Astrocyte of the cerebellum (primary cell): Measurements from ENCODE around the gene ANKRD10.

Source experiments
- DNase-seq: peaks from one replicate; pipeline ENCODE4 v3.0.0-alpha.2; 2011; ENCODE audit warnings: low read depth
- H3K4me3 ChIP-seq: 2 replicates; pipeline ENCODE4 v1.5.1; 2011; ENCODE audit warnings: mild to moderate bottlenecking, low read depth, low read length, moderate library complexity
- in situ Hi-C: cut with HindIII; loops from 2 replicates; pipeline ENCODE4 v1.10.0; 2017; ENCODE audit warnings: low sequenced_read_pairs
- TF ChIP-seq, protein P1 (sequence below): IDR thresholded peaks from 2 replicates; pipeline ENCODE4 v1.5.1; 2012; ENCODE audit warnings: low read length, low read depth, moderate library complexity, mild to moderate bottlenecking; ENCODE audit errors: missing control alignments

ANKRD10 gene

DNA sequence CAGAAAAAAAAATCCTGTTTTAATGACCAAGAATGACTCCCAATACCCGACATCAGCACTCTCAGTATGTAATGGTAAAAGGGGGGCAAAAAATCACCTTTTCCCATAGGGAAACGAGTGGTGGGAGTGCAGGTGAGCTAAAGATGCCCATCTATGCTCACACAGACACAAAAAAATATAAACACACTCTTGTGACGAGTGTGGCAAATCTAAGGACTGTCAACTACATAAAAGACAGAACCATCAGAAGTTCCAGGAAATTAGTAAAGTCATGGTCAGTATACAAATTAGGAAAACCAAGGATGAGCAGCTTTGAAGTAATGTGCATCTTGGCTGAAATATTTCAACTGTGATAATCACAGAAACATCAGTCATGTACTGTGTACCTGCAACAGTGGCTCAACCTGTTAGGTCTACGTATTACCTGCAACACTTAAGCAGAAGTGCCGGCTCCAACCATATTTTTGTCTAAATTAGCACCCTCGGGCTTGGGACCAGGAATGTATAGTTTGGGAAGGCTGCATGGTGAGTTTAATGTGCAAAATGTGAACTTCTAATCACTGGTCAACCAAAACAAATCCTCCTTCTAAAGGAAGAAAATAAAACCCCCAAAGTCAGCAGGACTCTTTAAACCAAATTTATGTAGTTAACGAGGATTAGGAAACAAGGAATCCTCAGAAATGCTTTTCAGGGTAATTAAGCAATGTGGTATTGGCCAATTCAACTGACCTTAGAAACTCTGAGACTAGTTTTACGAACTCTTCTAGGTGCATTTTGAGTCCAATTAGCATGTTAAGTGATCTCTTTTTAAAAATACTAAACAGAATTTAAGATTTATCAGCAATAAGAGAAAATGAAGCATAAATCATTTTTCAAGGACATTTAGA lies 24.3 kb downstream of the ANKRD10 start:
- in situ Hi-C loops: no loop called here
- H3K4me3 ChIP-seq: no peak overlapping the region
- no peak for DNase-seq
- TF ChIP-seq, protein P1, sequence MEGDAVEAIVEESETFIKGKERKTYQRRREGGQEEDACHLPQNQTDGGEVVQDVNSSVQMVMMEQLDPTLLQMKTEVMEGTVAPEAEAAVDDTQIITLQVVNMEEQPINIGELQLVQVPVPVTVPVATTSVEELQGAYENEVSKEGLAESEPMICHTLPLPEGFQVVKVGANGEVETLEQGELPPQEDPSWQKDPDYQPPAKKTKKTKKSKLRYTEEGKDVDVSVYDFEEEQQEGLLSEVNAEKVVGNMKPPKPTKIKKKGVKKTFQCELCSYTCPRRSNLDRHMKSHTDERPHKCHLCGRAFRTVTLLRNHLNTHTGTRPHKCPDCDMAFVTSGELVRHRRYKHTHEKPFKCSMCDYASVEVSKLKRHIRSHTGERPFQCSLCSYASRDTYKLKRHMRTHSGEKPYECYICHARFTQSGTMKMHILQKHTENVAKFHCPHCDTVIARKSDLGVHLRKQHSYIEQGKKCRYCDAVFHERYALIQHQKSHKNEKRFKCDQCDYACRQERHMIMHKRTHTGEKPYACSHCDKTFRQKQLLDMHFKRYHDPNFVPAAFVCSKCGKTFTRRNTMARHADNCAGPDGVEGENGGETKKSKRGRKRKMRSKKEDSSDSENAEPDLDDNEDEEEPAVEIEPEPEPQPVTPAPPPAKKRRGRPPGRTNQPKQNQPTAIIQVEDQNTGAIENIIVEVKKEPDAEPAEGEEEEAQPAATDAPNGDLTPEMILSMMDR: no peak

DNA sequence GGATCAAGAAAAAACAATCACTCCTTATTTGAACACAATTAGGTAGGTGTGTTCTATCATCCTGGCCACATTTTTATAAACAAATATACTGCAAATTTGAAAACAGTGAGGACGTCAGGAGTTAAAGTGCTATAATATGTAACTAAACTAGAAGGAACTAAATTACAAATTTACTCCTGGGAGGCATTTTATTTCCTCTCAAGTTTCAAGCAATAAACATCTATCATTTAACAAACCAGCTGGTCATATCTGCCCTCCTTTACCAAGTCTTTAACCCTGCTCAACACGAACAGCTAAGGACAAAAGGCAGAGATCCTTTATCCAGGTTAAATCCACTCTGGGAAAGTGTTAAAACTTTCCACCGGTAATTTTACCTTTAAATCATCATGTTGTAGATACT lies 26.5 kb downstream of the ANKRD10 start:
- in situ Hi-C loops: no loop called here
- TF ChIP-seq, protein P1: no peak
- no peak for DNase-seq

DNA sequence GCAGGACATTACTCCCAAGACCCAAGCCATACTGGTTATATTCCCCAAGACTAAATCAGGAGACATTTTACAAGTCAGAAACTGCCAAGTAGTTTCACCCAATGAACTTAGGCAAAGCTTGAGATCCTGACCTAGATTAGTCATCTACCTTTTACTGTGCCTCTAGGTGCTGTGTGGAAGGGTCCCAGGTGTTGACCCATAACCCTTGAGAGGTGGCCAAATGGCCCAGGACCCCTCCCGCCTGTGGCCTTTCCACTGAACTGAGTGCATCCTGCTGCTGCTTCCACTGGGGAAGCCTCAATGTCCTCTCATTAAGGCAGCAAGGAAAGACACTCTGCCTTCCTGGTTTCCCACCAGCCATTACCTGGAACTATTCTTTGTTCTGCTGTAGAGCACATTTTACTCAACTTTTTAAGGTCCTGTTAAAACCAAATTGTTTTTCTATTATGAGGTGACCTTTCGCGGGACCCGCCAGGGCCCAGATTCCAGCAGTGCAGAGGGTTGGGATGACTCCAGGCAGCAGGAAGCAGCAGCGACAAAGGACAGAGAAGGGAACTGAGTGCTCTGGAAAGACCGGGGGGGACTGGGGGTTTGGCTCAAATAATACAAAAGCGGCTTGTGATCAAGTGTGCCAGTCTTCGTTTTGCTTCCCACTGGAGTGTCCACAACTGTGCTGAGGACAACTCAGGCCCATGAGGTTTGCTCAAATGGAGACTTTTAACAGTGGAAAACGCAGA lies 27.1 kb downstream of the ANKRD10 start:
- no peak for DNase-seq
- H3K4me3 ChIP-seq: no peak overlapping the region
- in situ Hi-C loops: no loop called here
- TF ChIP-seq, protein P1: no peak

More for the DNA sequence above, 26.5 kb downstream of the ANKRD10 start:
- no peak overlapping the region for H3K4me3 ChIP-seq

DNA sequence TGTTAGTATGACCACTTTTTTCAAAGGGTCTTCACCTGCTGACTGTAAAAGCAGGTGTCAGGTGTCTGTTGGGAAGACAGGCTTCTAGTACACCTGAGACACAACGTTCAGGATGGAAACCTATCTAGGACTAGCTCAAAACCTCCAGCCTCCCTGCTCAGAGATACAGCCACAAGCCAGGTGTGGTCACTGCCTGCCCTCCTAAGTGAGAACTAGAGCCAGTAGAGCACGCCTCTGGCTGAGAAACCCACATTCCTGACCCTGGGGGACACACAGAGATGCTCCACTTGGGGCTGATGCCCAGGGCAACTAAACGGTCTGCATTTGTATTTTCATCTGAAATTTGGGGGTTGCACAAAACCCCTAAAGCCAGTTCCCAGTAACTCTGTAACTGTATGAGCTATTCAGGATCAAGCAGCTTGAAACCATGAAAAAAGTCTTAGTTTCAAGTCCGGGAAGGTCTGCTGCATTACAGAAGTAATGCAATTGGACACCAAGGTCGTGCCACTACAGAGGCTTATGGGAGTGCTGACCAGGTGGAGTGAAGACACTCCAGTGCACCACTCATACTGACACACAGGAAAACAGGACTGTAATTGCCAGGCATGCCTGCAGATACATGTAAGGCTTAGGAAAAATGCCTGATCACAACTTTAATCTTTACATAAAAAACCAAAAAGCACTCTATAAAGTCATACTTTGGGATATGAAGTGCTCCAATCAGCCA lies 27.8 kb downstream of the ANKRD10 start:
- in situ Hi-C loops: no loop called here
- H3K4me3 ChIP-seq: no peak overlapping the region
- TF ChIP-seq, protein P1: no peak
- no peak for DNase-seq

DNA sequence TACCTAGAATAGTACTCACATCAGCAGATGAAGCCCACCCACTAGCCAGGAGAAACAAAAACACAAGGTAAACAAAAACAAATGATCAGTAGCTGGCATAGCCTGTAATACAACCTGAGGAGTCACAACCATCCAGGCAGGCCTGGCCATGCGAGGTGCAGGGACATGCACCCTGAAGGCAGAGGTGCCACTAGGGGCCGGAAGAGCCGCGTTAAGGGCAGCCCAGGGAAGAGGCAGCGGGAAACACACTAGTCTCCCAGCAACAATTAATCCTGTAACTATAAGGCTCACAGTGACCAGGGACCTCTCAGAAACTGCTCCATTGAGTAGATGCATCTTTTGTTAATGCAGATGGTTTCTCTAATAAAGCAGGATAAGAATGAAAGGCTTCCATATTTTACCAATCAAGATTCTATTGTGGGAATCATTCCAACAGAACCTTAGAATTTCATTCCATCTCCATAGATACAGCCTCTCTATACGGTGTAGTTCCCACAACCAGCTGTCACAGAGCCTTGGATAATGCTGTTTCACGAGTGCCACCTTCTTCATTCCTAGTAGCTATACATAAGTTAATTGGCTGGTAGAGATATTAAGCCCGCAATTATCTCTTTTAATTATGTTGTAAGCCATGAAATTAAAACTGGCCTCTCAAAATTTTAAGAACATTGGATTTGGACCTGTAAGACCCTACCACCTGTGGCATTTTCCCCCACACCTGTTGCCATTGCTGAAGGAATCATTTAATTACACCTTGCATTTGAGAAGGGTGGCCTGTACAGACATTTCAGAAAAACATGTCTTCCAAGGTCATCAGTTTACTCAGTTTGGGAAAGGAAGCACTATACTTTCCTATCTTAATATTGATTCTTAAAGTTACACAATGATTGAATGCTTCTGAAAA lies 28.7 kb downstream of the ANKRD10 start:
- DNase-seq: no peak
- in situ Hi-C loops: no loop called here
- TF ChIP-seq, protein P1: no peak
- H3K4me3 ChIP-seq: no peak overlapping the region

DNA sequence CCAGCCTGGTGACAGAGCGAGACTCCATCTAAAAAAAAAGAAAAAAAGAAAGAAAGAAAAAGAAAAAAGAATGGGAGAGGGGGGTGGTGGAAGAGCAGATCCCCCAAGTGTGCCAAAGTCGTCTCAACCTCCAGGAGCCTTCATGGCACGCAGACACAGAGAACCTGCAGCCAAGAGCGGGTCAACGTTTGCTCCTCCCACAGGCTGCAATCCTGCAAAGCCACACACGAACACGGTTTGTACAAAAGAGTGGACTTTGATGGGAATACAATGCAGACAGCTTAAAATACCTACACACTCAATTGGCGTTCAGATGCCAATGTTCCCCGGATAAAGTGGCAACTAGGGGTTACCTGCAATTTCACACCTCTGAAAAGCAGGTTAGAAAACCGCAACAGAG lies 29.4 kb downstream of the ANKRD10 start:
- TF ChIP-seq, protein P1: no peak
- in situ Hi-C loops: no loop called here
- DNase-seq: no peak
- H3K4me3 ChIP-seq: no peak overlapping the region
